A673 (cell line): Measurements from ENCODE around the gene TTYH1. TPM values are rescaled to one million over a fixed set of nuclear protein-coding genes. Genes with fewer than 3 reads are reported as not detected.

Experiments
- BruUV-seq: library from RNA; stranded (reverse); fragments of 400-500 nt; replicated peaks from 2 replicates; lab custom pipeline; 2021; lab: Mats Ljungman, UMichigan
- CTCF ChIA-PET: fragments of 300-600 bp; sonication (Branson Sonifier 250); formaldehyde crosslinking; loops from one replicate; lab custom pipeline; 2022; ENCODE audit warnings: antibody characterized with exemption; lab: Charles Lee
- POLR2A ChIA-PET: fragments of 300-600 bp; sonication (Branson Sonifier 250); formaldehyde crosslinking; loops from one replicate; lab custom pipeline; 2022; ENCODE audit warnings: antibody characterized with exemption; ENCODE audit not compliant: low non-redundant PET; lab: Charles Lee
- DNase-seq: peaks from one replicate; pipeline ENCODE4 v3.0.0-alpha.2; 2015; ENCODE audit warnings: low spot score
- H3K27ac ChIP-seq: fragments of 200-600 bp; sonication (generic); 2 replicates; pipeline ENCODE4 v1.5.1; 2016; ENCODE audit warnings: mixed run types, low read depth, mild to moderate bottlenecking, mixed read lengths, antibody characterized with exemption, low read length; ENCODE audit not compliant: poor library complexity, severe bottlenecking
- H3K27me3 ChIP-seq: fragments of 200-600 bp; sonication (generic); replicated peaks from 2 replicates; pipeline ENCODE4 v1.6.1; 2017; ENCODE audit warnings: mixed run types, low read depth, mild to moderate bottlenecking, mixed read lengths, antibody characterized with exemption, low read length; ENCODE audit not compliant: insufficient read depth, poor library complexity
- H3K36me3 ChIP-seq: fragments of 200-600 bp; sonication (generic); 2 replicates; pipeline ENCODE4 v1.6.1; 2016; ENCODE audit warnings: mixed run types, mild to moderate bottlenecking, mixed read lengths, antibody characterized with exemption, low read length; ENCODE audit not compliant: insufficient read depth, poor library complexity, severe bottlenecking
- H3K4me1 ChIP-seq: fragments of 200-600 bp; sonication (generic); 2 replicates; pipeline ENCODE4 v1.6.1; 2017; ENCODE audit warnings: mixed run types, mild to moderate bottlenecking, mixed read lengths, antibody characterized with exemption, low read length; ENCODE audit not compliant: insufficient read depth, poor library complexity, severe bottlenecking
- H3K4me3 ChIP-seq: fragments of 200-600 bp; sonication (generic); 2 replicates; pipeline ENCODE4 v1.5.1; 2016; ENCODE audit warnings: low read depth, mixed run types, mild to moderate bottlenecking, mixed read lengths, low read length; ENCODE audit not compliant: poor library complexity, severe bottlenecking
- H3K9me3 ChIP-seq: fragments of 200-600 bp; sonication (generic); 2 replicates; pipeline ENCODE4 v1.6.1; 2016; ENCODE audit warnings: mixed run types, low read depth, mild to moderate bottlenecking, mixed read lengths, antibody characterized with exemption, low read length; ENCODE audit not compliant: poor library complexity, severe bottlenecking
- EZH2 ChIP-seq: fragments of 200-600 bp; sonication (generic); IDR thresholded peaks from 2 replicates; pipeline ENCODE4 v1.6.1; 2017; ENCODE audit warnings: borderline replicate concordance, low read depth, mild to moderate bottlenecking, mixed read lengths, antibody characterized with exemption, low read length; ENCODE audit not compliant: poor library complexity, severe bottlenecking
- intact Hi-C: fragments of 100-400 bp; cut with micrococcal nuclease; formaldehyde crosslinking; loops from one replicate; pipeline ENCODE4 v1.10.0; 2022; ENCODE audit not compliant: unreplicated experiment
- total RNA-seq: library from RNA; stranded (reverse); gene quantifications from 2 replicates; pipeline ENCODE4 v1.2.3, GENCODE V29; 2021
- TF ChIP-seq, protein P1 (sequence below): fragments of 300-800, 200-600 bp; sonication (generic); conservative IDR thresholded peaks from 2 replicates; pipeline ENCODE4 v1.5.1; 2017; ENCODE audit warnings: low read depth, mild to moderate bottlenecking, antibody characterized with exemption, low read length, moderate library complexity, mixed read lengths

The TTYH1 gene
- total RNA-seq, 1 experiment from 2014 or later: 3.0 TPM

DNA sequence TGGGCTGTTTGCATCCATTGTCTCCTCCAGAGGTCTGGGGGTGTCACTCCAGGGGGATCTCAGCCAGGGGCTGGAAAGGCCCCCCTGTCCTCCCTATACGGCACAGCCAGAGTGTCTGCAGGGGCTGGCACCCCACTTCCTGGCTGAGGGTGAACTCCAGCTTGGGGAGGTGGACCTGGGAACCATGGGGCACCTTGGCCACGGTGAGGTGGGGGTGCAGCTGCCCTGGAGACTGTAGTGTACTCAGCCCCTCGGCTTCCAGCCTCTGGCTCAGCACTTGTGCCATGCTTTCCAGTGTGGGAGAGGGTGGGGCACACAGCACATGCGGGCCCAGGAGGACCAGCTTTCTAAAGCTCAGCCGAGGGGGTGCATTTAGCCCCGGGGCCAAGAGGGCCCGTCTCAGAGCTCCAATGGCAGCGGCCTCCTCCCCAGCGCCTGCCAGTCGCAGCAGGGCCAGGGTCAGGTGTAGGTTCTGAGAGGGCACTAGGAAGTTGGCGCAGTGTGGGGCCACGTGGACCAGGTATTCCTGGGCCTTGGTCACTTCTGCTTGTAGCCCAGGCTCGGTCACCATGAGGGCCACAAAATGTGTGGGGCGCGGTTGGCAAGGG, 46.9 kb downstream of the TTYH1 start:
- BruUV-seq: no TSS peak
- peak overlapping the region; percentile 66 for H3K4me3 ChIP-seq
- no peaks in the 10 kb centered on the region for H3K9me3 ChIP-seq
- DNase-seq: peak; percentile 37
- intact Hi-C loops: no loop called here
- H3K4me1 ChIP-seq: peaks cover 30% of the 10 kb centered on the region
- no peaks in the 10 kb centered on the region for H3K27me3 ChIP-seq
- CTCF ChIA-PET: interaction anchor here (0.7 to 1.0 kb wide), 2 partner anchors 11 to 13 kb away, joined by 3 read pairs; partner anchors contain the start of genes CDC42EP5 and LENG8
- POLR2A ChIA-PET: interaction anchor here (0.7 kb wide), 2 partner anchors 12 to 1158 kb away, joined by 10 to 12 read pairs; no protein-coding TSS in a partner anchor
- H3K36me3 ChIP-seq: peaks cover 35% of the 10 kb centered on the region
- H3K27ac ChIP-seq: peak overlapping the region; percentile 97
- TF ChIP-seq, protein P1, sequence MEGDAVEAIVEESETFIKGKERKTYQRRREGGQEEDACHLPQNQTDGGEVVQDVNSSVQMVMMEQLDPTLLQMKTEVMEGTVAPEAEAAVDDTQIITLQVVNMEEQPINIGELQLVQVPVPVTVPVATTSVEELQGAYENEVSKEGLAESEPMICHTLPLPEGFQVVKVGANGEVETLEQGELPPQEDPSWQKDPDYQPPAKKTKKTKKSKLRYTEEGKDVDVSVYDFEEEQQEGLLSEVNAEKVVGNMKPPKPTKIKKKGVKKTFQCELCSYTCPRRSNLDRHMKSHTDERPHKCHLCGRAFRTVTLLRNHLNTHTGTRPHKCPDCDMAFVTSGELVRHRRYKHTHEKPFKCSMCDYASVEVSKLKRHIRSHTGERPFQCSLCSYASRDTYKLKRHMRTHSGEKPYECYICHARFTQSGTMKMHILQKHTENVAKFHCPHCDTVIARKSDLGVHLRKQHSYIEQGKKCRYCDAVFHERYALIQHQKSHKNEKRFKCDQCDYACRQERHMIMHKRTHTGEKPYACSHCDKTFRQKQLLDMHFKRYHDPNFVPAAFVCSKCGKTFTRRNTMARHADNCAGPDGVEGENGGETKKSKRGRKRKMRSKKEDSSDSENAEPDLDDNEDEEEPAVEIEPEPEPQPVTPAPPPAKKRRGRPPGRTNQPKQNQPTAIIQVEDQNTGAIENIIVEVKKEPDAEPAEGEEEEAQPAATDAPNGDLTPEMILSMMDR: no peak
- no peak for TF ChIP-seq EZH2

DNA sequence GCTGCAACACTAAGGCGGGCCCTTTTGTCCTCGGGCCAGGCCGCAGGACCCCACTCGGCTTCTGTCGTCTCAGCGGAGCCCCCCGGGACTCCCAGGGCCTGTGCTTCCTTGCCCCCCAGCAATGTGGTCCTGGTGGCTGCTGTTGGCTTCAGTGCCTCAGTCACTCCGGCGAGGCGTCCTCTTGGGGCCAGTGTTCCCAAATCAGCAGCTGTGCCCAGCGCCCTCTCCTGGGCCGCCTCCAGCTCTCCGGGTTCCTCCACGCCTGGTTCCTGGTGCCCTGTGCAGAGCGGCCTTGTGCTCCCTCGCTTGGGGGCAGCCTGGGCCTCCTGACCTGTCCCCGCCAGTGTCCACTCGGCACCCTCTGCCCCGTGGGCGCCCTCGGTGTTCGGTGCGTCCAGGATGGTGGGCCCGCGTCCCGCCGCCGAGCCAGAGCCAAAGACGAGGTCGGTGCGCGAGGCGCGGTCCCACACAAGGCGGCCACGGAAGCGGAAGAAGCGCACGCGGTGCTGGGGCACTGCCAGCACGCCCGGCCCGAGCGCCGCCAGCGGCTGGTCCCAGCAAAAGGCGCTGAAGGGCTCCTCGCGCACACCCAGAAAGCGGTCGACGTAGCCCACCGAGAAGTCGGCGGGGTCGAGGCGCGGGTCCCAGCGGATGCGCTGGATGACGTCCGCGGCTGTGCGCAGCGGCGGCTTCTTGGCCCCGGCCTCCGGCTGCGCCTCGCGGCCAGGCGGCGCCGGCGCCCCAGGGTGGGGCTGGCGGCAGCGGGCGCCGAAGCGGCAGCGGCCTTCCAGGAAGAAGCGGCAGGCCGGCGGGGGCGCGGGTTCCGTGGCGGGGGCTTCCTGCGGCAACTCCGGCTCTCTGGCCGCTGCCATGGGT, 47.6 kb downstream of the TTYH1 start:
- no TSS peak for BruUV-seq
- ChIA-PET CTCF (interaction anchor here (0.7 to 1.0 kb wide), 2 partner anchors 10 to 14 kb away, joined by 3 read pairs; partner anchors contain the start of genes CDC42EP5 and LENG8), POLR2A (interaction anchor here (1.0 kb wide), 1 partner anchor 10 kb away, joined by 3 read pairs; the partner anchor contains the start of gene CDC42EP5)
- DNase-seq: peak; percentile 84
- no peaks in the 10 kb centered on the region for H3K9me3 ChIP-seq
- no peak for TF ChIP-seq EZH2
- TF ChIP-seq, protein P1: peak; percentile 69
- peak overlapping the region; percentile 66 for H3K4me3 ChIP-seq
- intact Hi-C loops: no loop called here
- peaks cover 30% of the 10 kb centered on the region for H3K4me1 ChIP-seq
- peaks cover 29% of the 10 kb centered on the region for H3K36me3 ChIP-seq
- H3K27ac ChIP-seq: peak overlapping the region; percentile 97
- H3K27me3 ChIP-seq: no peaks in the 10 kb centered on the region

DNA sequence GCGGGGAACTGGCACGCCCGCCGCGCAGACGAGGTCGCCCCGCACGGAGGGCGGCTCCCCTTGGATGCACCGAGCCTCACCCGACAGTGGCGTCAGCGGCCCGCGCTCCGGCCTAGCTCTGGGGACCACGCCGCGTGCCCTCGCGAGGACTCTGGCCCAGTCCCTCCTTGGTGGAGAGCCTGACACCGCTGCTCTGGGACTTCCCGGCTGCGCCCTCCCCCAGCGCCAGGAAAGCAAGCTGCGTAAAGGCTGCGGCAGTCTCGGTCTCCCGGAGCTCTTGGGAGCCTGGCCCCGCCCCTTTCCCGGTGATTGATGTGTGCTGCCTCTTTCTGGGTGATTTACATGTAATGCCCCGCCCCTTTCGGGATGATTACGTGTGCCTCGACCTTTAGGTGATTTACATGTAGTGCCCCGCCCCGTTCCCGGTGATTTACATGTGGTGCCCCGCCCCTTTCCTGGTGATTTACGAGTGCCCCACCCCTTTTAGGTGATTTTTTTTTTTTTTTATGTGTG, 48.3 kb downstream of the TTYH1 start, which contains the start of gene LENG9:
LENG9 (minus strand) TSS at position 248 of the 513 bp plus-strand sequence. CDS start 252 bp downstream, outside the sequence.
- intact Hi-C loops: no loop called here
- peak; percentile 99 for DNase-seq
- Histone ChIP-seq H3K36me3 (peaks cover 22% of the 10 kb centered on the region), H3K27me3 (no peaks in the 10 kb centered on the region), H3K9me3 (no peaks in the 10 kb centered on the region), H3K27ac (peak within 1 kb of the TSS; percentile 97), H3K4me3 (peak within 1 kb of the TSS; percentile 66), H3K4me1 (peaks cover 37% of the 10 kb centered on the region)
- ChIA-PET CTCF (no interaction called here), POLR2A (interaction anchor here (1.0 kb wide), 1 partner anchor 10 kb away, joined by 3 read pairs; the partner anchor contains the start of gene CDC42EP5)
- no peak for TF ChIP-seq EZH2
- TF ChIP-seq, protein P1: no peak
- BruUV-seq: no TSS peak
